ENCODE measurements around the gene WDR93.

DNA sequence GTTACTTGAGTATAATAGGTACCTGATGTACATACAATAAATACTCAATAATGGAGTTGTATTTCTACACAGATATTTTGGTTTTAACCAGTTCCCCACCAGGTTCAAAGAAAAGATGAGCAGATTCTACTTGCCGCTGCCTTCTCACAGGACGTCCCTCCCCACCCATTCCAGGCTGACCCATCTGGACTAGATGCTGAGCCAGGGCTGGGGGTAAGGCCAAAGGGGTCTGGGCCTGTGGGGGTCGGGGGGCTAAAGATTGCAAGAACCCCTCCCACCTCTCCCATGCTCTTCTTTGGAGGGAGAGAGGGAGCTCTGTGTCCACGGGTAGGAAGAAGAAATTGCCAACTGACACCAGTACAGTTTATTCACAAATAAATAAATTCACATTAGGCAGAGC lies 58.9 kb downstream of the WDR93 start:
- no peak for TF ChIP-seq POLR2AphosphoS5 (IDR thresholded peaks at IDR 0.05)
- no peak for TF ChIP-seq CTCF (IDR thresholded peaks at IDR 0.05)
- no peak for TF ChIP-seq EP300 (IDR thresholded peaks at IDR 0.05)
- TF ChIP-seq POLR2A (IDR thresholded peaks at IDR 0.05): no peak

Data from suprapubic skin (tissue), 4 donors.